SK-N-SH (cell line): Measurements from ENCODE around the gene CASKIN1. TPM values are rescaled to one million over a fixed set of nuclear protein-coding genes. Genes with fewer than 3 reads are reported as not detected.

Experiments
- CTCF ChIA-PET: fragments of 300-600, 350-600 bp; formaldehyde crosslinking; extraction: SDS; loops from one replicate; lab custom pipeline; 2021; lab: Yijun Ruan, JAX
- POLR2A ChIA-PET: fragments of 350-600 bp; sonication (Branson Sonifier 250); formaldehyde crosslinking; extraction: SDS; loops from one replicate; lab custom pipeline; 2020; ENCODE audit warnings: antibody characterized with exemption, inconsistent platforms; lab: Yijun Ruan, JAX
- DNase-seq: peaks from one replicate; pipeline ENCODE4 v3.0.0; 2012
- H2AFZ ChIP-seq: fragments of 200-600 bp; sonication (generic); 2 replicates; pipeline ENCODE4 v1.8.1; 2016; ENCODE audit warnings: antibody characterized with exemption, mild to moderate bottlenecking, low read depth
- H3F3A ChIP-seq: fragments of 200-600 bp; sonication (generic); replicated peaks from 2 replicates; pipeline ENCODE3; 2016; ENCODE audit warnings: antibody characterized with exemption, mild to moderate bottlenecking; ENCODE audit not compliant: insufficient read depth
- H3K27ac ChIP-seq, 2 experiments: fragments of 200-500 bp in 1 of 2; fragments of 200-600 bp in 1 of 2; sonication (Bioruptor generic) in 1 of 2; sonication (generic), shearing (Covaris generic) in 1 of 2; 2 replicates each; pipeline versions ENCODE4 v1.5.1 to v1.6.1; 2014 to 2016; ENCODE audit warnings: low read depth in 2 of 2, inconsistent platforms in 1 of 2, low read length in 1 of 2, mild to moderate bottlenecking in 1 of 2, mixed read lengths in 1 of 2
- H3K27me3 ChIP-seq: fragments of 200-600 bp; sonication (generic), shearing (Covaris generic); 2 replicates; pipeline ENCODE4 v1.6.1; 2016; ENCODE audit warnings: mixed run types; ENCODE audit not compliant: insufficient read depth
- H3K36me3 ChIP-seq, 2 experiments: fragments of 200-500 bp in 1 of 2; fragments of 200-600 bp in 1 of 2; sonication (Bioruptor generic) in 1 of 2; sonication (generic) in 1 of 2; replicated peaks in 1 of 2; 2 replicates each; pipeline versions ENCODE3 to v1.5.1; 2014 to 2016; ENCODE audit warnings: low read length in 1 of 2, mild to moderate bottlenecking in 1 of 2; ENCODE audit not compliant: insufficient read depth in 2 of 2, control insufficient read depth in 1 of 2
- H3K4me1 ChIP-seq, 2 experiments: fragments of 200-500 bp in 1 of 2; fragments of 200-600 bp in 1 of 2; sonication (Bioruptor generic) in 1 of 2; sonication (generic), shearing (Covaris generic) in 1 of 2; 2 replicates each; pipeline versions ENCODE4 v1.5.1 to v1.6.1; 2014 to 2016; ENCODE audit warnings: low read depth in 1 of 2, low read length in 1 of 2, mixed run types in 1 of 2; ENCODE audit not compliant: insufficient read depth in 2 of 2, control insufficient read depth in 1 of 2
- H3K4me2 ChIP-seq: fragments of 200-600 bp; sonication (generic), shearing (Covaris generic); 2 replicates; pipeline ENCODE4 v1.6.1; 2017; ENCODE audit warnings: mixed run types
- H3K4me3 ChIP-seq, 2 experiments: fragments of 200-500 bp in 1 of 2; fragments of 200-600 bp in 1 of 2; sonication (Bioruptor generic) in 1 of 2; sonication (generic), shearing (Covaris generic) in 1 of 2; 2 replicates each; pipeline versions ENCODE4 v1.5.1 to v1.8.1; 2014 to 2016; ENCODE audit warnings: low read depth in 2 of 2, inconsistent platforms in 1 of 2, low read length in 1 of 2, mild to moderate bottlenecking in 1 of 2, mixed read lengths in 1 of 2, moderate library complexity in 1 of 2
- H3K79me2 ChIP-seq: fragments of 200-600 bp; sonication (generic); 2 replicates; pipeline ENCODE4 v1.8.1; 2017; ENCODE audit warnings: mild to moderate bottlenecking; ENCODE audit not compliant: insufficient read depth
- H3K9ac ChIP-seq: fragments of 200-600 bp; sonication (generic); 2 replicates; pipeline ENCODE4 v1.6.1; 2017; ENCODE audit warnings: mixed run types
- H3K9me2 ChIP-seq: fragments of 200-600 bp; sonication (generic); 2 replicates; pipeline ENCODE4 v1.6.1; 2017; ENCODE audit warnings: mixed run types
- H3K9me3 ChIP-seq: fragments of 200-600 bp; sonication (generic); 2 replicates; pipeline ENCODE4 v1.6.1; 2017; ENCODE audit warnings: mixed run types, mild to moderate bottlenecking, moderate library complexity
- H4K20me1 ChIP-seq: fragments of 200-600 bp; sonication (generic); 2 replicates; pipeline ENCODE4 v1.6.1; 2017; ENCODE audit warnings: mild to moderate bottlenecking, mixed run types; ENCODE audit not compliant: insufficient read depth
- CTCF ChIP-seq: fragments of 200-600 bp; sonication (generic); IDR thresholded peaks from 2 replicates; pipeline ENCODE4 v1.6.1; 2017; ENCODE audit warnings: antibody characterized with exemption, mild to moderate bottlenecking, moderate library complexity
- EZH2phosphoT487 ChIP-seq: fragments of 200-600 bp; sonication (generic); IDR thresholded peaks from 2 replicates; pipeline ENCODE4 v1.6.1; 2017; ENCODE audit warnings: low read depth, mixed run types, mild to moderate bottlenecking, antibody characterized with exemption, moderate library complexity, borderline replicate concordance
- FOXJ3 ChIP-seq: sonication (generic); formaldehyde crosslinking; IDR thresholded peaks from 2 replicates; pipeline ENCODE4 v1.5.1; 2020; ENCODE audit warnings: mild to moderate bottlenecking, missing genetic modification reagents
- FOXM1 ChIP-seq: IDR thresholded peaks from 2 replicates; pipeline ENCODE4 v1.4.0; 2012; ENCODE audit warnings: low read depth, mild to moderate bottlenecking
- GATA2 ChIP-seq: sonication (generic); formaldehyde crosslinking; IDR thresholded peaks from 2 replicates; pipeline ENCODE4 v1.5.0; 2020; ENCODE audit warnings: mild to moderate bottlenecking, missing genetic modification reagents
- JUND ChIP-seq: IDR thresholded peaks from 2 replicates; pipeline ENCODE4 v1.4.0; 2012
- MXI1 ChIP-seq: IDR thresholded peaks from 2 replicates; pipeline ENCODE4 v1.6.1; 2012; ENCODE audit warnings: mild to moderate bottlenecking, low read depth, low read length, improper control_type of control experiment
- NFIC ChIP-seq: IDR thresholded peaks from 2 replicates; pipeline ENCODE4 v1.4.0; 2012; ENCODE audit warnings: borderline replicate concordance
- NRF1 ChIP-seq: IDR thresholded peaks from 2 replicates; pipeline ENCODE4 v1.6.1; 2012; ENCODE audit warnings: low read depth, mild to moderate bottlenecking, low read length
- RCOR1 ChIP-seq: fragments of 150-350 bp; IDR thresholded peaks from 2 replicates; pipeline ENCODE4 v1.6.1; 2017; ENCODE audit warnings: antibody characterized with exemption, low read length
- RXRA ChIP-seq: IDR thresholded peaks from 2 replicates; pipeline ENCODE4 v1.4.0; 2012; ENCODE audit warnings: low read depth, mild to moderate bottlenecking, borderline replicate concordance
- TEAD4 ChIP-seq: IDR thresholded peaks from 2 replicates; pipeline ENCODE4 v1.4.0; 2012; ENCODE audit warnings: mild to moderate bottlenecking, borderline replicate concordance; ENCODE audit not compliant: insufficient read depth
- YY1 ChIP-seq: IDR thresholded peaks from 2 replicates; pipeline ENCODE4 v1.4.0; 2012; ENCODE audit warnings: low read depth, mild to moderate bottlenecking
- WGBS: methylation state at CpG from one replicate; pipeline ENCODE4 v1.1.6; 2017; ENCODE audit warnings: low lambda C conversion rate; 5-methylcytosine and 5-hydroxymethylcytosine counted together
- polyA plus RNA-seq, 3 experiments: library from polyadenylated mRNA; depleted of rRNA; stranded (reverse); fragments of >200 nt; gene quantifications; 2 replicates each; pipeline ENCODE4 v1.2.3, GENCODE V29; 2012
- TF ChIP-seq, protein P1 (sequence below): IDR thresholded peaks from 2 replicates; pipeline ENCODE4 v1.4.0; 2012; ENCODE audit warnings: low read depth
- TF ChIP-seq, protein P2 (sequence below): IDR thresholded peaks from 2 replicates; pipeline ENCODE4; 2012
- TF ChIP-seq, protein P3 (sequence below): IDR thresholded peaks from 2 replicates; pipeline ENCODE4 v1.6.1; 2012; ENCODE audit warnings: mild to moderate bottlenecking, low read depth, low read length, moderate library complexity
- TF ChIP-seq, protein P4 (sequence below): IDR thresholded peaks from 2 replicates; pipeline ENCODE4 v1.4.0; 2012; ENCODE audit warnings: low read depth, borderline replicate concordance

The CASKIN1 gene
- polyA plus RNA-seq, 1 of the 3 experiments (the other 2 are of a cell fraction), result 1.7 TPM

DNA sequence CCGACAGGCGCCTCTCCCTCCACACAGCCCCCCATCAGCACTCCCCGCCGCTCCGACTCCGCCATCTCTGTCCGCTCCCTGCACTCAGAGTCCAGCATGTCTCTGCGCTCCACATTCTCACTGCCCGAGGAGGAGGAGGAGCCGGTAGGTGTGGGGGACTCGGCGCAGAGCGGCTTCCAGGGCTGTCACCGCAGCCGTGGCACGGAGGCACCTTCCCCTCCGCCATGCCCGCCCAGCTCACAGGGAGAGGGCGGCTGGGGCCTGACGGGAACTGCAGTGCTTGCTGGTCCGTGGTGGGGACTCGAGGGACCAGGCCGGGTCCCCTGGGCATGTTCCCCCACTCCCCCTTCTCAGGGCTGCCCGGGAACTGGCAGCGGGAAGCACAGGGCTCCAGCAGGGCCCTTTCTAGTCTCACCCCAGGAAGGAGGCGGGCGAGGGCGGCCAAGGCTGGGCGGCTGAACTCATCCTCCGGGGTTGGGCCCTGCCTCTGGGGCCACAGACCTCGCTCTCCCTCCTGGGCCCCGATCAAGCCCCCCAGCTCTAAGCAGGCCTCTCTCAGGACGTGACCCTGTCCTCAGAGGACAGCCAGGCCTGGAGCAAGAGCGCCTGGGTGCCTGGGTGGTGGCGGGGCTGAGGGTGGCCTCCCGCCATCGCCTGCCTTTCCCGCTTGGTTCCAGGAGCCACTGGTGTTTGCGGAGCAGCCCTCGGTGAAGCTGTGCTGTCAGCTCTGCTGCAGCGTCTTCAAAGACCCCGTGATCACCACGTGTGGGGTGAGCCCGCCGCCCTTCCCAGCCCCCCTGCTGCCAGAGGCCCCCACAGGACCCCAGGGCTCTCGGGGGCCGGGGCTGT lies 25.6 kb downstream of the CASKIN1 start:
- DNase-seq, result no peak
- Histone ChIP-seq H3K4me1 (no peaks in the 10 kb centered on the region), H3K27me3 (no peaks in the 10 kb centered on the region), H3K79me2 (peaks cover 9% of the 10 kb centered on the region; the same call in 1 of the 2 replicates), H2AFZ (no peak overlapping the region), H3F3A (no peaks in the 10 kb centered on the region), H3K4me3 (no peak overlapping the region), H3K9ac (no peak overlapping the region), H3K27ac (no peak overlapping the region), H4K20me1 (0 out of 2 replicates have a peak, but pooled peaks cover 5% of the 10 kb centered on the region), H3K9me3 (no peaks in the 10 kb centered on the region)
- ChIA-PET CTCF (no interaction called here), POLR2A (interaction anchor here (1.6 kb wide), 1 partner anchor 15 kb away, joined by 7 read pairs; the partner anchor contains the start of gene TRAF7)
- 99% methylated on average over 15 of the region's 47 CpGs for WGBS
- TF ChIP-seq, protein P1, sequence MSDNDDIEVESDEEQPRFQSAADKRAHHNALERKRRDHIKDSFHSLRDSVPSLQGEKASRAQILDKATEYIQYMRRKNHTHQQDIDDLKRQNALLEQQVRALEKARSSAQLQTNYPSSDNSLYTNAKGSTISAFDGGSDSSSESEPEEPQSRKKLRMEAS, result no peak
- TF ChIP-seq JUND (no peak), FOXJ3 (no peak), GATA2 (CRISPR knock-in tag) (no peak), YY1 (no peak), NRF1 (no peak), FOXM1 (no peak), RCOR1 (no peak), RXRA (no peak), EZH2phosphoT487 (no peak), NFIC (no peak), CTCF (no peak), TEAD4 (no peak), MXI1 (no peak)
- TF ChIP-seq, protein P2, sequence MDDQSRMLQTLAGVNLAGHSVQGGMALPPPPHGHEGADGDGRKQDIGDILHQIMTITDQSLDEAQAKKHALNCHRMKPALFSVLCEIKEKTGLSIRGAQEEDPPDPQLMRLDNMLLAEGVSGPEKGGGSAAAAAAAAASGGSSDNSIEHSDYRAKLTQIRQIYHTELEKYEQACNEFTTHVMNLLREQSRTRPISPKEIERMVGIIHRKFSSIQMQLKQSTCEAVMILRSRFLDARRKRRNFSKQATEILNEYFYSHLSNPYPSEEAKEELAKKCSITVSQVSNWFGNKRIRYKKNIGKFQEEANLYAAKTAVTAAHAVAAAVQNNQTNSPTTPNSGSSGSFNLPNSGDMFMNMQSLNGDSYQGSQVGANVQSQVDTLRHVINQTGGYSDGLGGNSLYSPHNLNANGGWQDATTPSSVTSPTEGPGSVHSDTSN, result no peak
- TF ChIP-seq, protein P3, sequence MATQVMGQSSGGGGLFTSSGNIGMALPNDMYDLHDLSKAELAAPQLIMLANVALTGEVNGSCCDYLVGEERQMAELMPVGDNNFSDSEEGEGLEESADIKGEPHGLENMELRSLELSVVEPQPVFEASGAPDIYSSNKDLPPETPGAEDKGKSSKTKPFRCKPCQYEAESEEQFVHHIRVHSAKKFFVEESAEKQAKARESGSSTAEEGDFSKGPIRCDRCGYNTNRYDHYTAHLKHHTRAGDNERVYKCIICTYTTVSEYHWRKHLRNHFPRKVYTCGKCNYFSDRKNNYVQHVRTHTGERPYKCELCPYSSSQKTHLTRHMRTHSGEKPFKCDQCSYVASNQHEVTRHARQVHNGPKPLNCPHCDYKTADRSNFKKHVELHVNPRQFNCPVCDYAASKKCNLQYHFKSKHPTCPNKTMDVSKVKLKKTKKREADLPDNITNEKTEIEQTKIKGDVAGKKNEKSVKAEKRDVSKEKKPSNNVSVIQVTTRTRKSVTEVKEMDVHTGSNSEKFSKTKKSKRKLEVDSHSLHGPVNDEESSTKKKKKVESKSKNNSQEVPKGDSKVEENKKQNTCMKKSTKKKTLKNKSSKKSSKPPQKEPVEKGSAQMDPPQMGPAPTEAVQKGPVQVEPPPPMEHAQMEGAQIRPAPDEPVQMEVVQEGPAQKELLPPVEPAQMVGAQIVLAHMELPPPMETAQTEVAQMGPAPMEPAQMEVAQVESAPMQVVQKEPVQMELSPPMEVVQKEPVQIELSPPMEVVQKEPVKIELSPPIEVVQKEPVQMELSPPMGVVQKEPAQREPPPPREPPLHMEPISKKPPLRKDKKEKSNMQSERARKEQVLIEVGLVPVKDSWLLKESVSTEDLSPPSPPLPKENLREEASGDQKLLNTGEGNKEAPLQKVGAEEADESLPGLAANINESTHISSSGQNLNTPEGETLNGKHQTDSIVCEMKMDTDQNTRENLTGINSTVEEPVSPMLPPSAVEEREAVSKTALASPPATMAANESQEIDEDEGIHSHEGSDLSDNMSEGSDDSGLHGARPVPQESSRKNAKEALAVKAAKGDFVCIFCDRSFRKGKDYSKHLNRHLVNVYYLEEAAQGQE, result no peak
- TF ChIP-seq, protein P4, sequence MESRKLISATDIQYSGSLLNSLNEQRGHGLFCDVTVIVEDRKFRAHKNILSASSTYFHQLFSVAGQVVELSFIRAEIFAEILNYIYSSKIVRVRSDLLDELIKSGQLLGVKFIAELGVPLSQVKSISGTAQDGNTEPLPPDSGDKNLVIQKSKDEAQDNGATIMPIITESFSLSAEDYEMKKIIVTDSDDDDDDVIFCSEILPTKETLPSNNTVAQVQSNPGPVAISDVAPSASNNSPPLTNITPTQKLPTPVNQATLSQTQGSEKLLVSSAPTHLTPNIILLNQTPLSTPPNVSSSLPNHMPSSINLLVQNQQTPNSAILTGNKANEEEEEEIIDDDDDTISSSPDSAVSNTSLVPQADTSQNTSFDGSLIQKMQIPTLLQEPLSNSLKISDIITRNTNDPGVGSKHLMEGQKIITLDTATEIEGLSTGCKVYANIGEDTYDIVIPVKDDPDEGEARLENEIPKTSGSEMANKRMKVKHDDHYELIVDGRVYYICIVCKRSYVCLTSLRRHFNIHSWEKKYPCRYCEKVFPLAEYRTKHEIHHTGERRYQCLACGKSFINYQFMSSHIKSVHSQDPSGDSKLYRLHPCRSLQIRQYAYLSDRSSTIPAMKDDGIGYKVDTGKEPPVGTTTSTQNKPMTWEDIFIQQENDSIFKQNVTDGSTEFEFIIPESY, result no peak
- TF ChIP-seq, all 33 proteins: peak for 0
- Histone ChIP-seq H3K36me3 (peaks cover 0 to 78% of the 10 kb centered on the region in 2 experiments), H3K4me2 (no peak overlapping the region), H3K9me2 (no peaks in the 10 kb centered on the region)
